Breast epithelium (tissue), 3 donors: ENCODE results near the gene TTC39A.

Experiments
- POLR2AphosphoS5 ChIP-seq, 3 donors: sonication (generic); formaldehyde crosslinking; IDR thresholded peaks; one replicate each; pipeline ENCODE4 v1.6.1; 2017; ENCODE audit warnings: antibody characterized with exemption in 3 of 3
- TF ChIP-seq, protein P1 (sequence below), 3 donors: fragments of 450-650 bp; IDR thresholded peaks; one replicate each; pipeline ENCODE4 v1.5.1; 2016 to 2017; ENCODE audit warnings: antibody characterized with exemption in 3 of 3, mild to moderate bottlenecking in 3 of 3, moderate library complexity in 3 of 3

DNA sequence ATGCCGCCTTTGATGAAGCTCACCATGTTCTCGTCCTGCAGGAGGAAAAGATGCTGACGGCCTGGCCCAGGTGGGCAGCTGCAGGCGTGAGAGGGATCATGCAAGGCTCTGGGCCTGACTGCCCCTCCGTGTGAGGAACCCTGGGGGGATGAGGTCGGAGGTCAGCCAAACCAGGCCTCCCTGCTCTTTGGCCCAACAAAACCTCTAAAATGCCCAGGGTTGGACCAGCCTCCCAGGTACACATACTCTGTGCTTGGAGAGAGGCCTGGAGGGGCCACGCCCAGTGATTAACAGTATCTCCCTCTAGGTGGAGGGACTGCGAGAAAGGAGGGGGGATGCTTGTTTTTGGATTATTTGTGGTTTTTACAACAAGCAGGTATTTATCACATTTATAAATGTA lies 21.1 kb downstream of the TTC39A start:
- TF ChIP-seq, protein P1, sequence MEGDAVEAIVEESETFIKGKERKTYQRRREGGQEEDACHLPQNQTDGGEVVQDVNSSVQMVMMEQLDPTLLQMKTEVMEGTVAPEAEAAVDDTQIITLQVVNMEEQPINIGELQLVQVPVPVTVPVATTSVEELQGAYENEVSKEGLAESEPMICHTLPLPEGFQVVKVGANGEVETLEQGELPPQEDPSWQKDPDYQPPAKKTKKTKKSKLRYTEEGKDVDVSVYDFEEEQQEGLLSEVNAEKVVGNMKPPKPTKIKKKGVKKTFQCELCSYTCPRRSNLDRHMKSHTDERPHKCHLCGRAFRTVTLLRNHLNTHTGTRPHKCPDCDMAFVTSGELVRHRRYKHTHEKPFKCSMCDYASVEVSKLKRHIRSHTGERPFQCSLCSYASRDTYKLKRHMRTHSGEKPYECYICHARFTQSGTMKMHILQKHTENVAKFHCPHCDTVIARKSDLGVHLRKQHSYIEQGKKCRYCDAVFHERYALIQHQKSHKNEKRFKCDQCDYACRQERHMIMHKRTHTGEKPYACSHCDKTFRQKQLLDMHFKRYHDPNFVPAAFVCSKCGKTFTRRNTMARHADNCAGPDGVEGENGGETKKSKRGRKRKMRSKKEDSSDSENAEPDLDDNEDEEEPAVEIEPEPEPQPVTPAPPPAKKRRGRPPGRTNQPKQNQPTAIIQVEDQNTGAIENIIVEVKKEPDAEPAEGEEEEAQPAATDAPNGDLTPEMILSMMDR (IDR thresholded peaks at IDR 0.05), result no peak
- TF ChIP-seq POLR2AphosphoS5 (IDR thresholded peaks at IDR 0.05), result no peak
